WTC11 (cell line): Measurements from ENCODE around the gene ADIPOQ. TPM values are rescaled to one million over a fixed set of nuclear protein-coding genes. Genes with fewer than 3 reads are reported as not detected.

Experiments used
- ATAC-seq: fragments of 200-7000 bp; cut with Tn5 transposase; 2 replicates; pipeline ENCODE4 v1.10.0; 2021; ENCODE audit warnings: mild to moderate bottlenecking, moderate library complexity
- CTCF ChIA-PET: fragments of 300-600 bp; sonication (Branson Sonifier 250); formaldehyde crosslinking; loops from one replicate; lab custom pipeline; 2021; ENCODE audit warnings: antibody characterized with exemption; lab: Charles Lee
- POLR2A ChIA-PET: fragments of 350-600 bp; sonication (Branson Sonifier 250); formaldehyde crosslinking; loops from one replicate; lab custom pipeline; 2021; ENCODE audit warnings: antibody characterized with exemption; lab: Charles Lee
- DNase-seq: peaks from one replicate; pipeline ENCODE4 v3.0.0; 2021; ENCODE audit warnings: low spot score
- H3K27ac Mint-ChIP-seq: 2 replicates; pipeline ENCODE4 v1.8.0; 2021; ENCODE audit warnings: mixed read lengths
- H3K27me3 Mint-ChIP-seq: 2 replicates; pipeline ENCODE4 v1.8.0; 2021; ENCODE audit warnings: low read depth, mild to moderate bottlenecking, moderate library complexity, mixed read lengths
- H3K36me3 Mint-ChIP-seq: 2 replicates; pipeline ENCODE4 v1.8.0; 2021; ENCODE audit warnings: mixed read lengths
- H3K4me1 Mint-ChIP-seq: 2 replicates; pipeline ENCODE4 v1.8.0; 2022; ENCODE audit warnings: mixed read lengths
- H3K4me3 Mint-ChIP-seq: 2 replicates; pipeline ENCODE4 v1.8.0; 2021; ENCODE audit warnings: mild to moderate bottlenecking, moderate library complexity, mixed read lengths
- H3K9me3 Mint-ChIP-seq: 2 replicates; pipeline ENCODE4 v1.8.0; 2021; ENCODE audit warnings: mixed read lengths
- CBFB ChIP-seq: sonication (generic); formaldehyde crosslinking; IDR thresholded peaks from 2 replicates; pipeline ENCODE4 v1.8.1; 2022; ENCODE audit warnings: mild to moderate bottlenecking, low read depth, missing genetic modification reagents
- ELF4 ChIP-seq: sonication (generic); formaldehyde crosslinking; IDR thresholded peaks from 2 replicates; pipeline ENCODE4 v1.8.1; 2022; ENCODE audit warnings: low read depth, mild to moderate bottlenecking, moderate library complexity, missing genetic modification reagents
- ETV6 ChIP-seq: sonication (generic); formaldehyde crosslinking; IDR thresholded peaks from 2 replicates; pipeline ENCODE4 v1.8.1; 2022; ENCODE audit warnings: mild to moderate bottlenecking, missing genetic modification reagents
- HMGXB4 ChIP-seq: sonication (generic); formaldehyde crosslinking; IDR thresholded peaks from 2 replicates; pipeline ENCODE4 v1.8.1; 2023; ENCODE audit warnings: mild to moderate bottlenecking, moderate library complexity, missing genetic modification reagents
- JAZF1 ChIP-seq: fragments of 250-450 bp; sonication (Bioruptor Pico); IDR thresholded peaks from 2 replicates; pipeline ENCODE4 v1.9.0; 2021; ENCODE audit warnings: moderate library complexity, mild to moderate bottlenecking, inconsistent platforms
- MAX ChIP-seq: sonication (generic); formaldehyde crosslinking; IDR thresholded peaks from 2 replicates; pipeline ENCODE4 v1.8.0; 2022; ENCODE audit warnings: mild to moderate bottlenecking, missing genetic modification reagents
- NR2C2 ChIP-seq: sonication (generic); formaldehyde crosslinking; IDR thresholded peaks from 2 replicates; pipeline ENCODE4 v1.8.0; 2022; ENCODE audit warnings: mild to moderate bottlenecking, missing genetic modification reagents
- NR3C1 ChIP-seq: sonication (generic); formaldehyde crosslinking; conservative IDR thresholded peaks from 2 replicates; pipeline ENCODE4 v1.8.1; 2023; ENCODE audit warnings: low read depth, mild to moderate bottlenecking, missing genetic modification reagents
- OVOL2 ChIP-seq: fragments of 250-450 bp; sonication (Bioruptor Pico); IDR thresholded peaks from 2 replicates; pipeline ENCODE4 v1.9.0; 2021; ENCODE audit warnings: mild to moderate bottlenecking, borderline replicate concordance
- RELA ChIP-seq: sonication (generic); formaldehyde crosslinking; IDR thresholded peaks from 2 replicates; pipeline ENCODE4 v1.8.1; 2022; ENCODE audit warnings: missing genetic modification reagents, mild to moderate bottlenecking, borderline replicate concordance
- RORB ChIP-seq: fragments of 250-450 bp; sonication (Bioruptor Pico); IDR thresholded peaks from 2 replicates; pipeline ENCODE4 v1.9.0; 2021; ENCODE audit warnings: mild to moderate bottlenecking
- SOX15 ChIP-seq: fragments of 250-450 bp; sonication (Bioruptor Pico); IDR thresholded peaks from 2 replicates; pipeline ENCODE4 v1.9.0; 2021; ENCODE audit warnings: mild to moderate bottlenecking
- TEAD1 ChIP-seq: sonication (generic); formaldehyde crosslinking; IDR thresholded peaks from 2 replicates; pipeline ENCODE4 v1.8.0; 2022; ENCODE audit warnings: mild to moderate bottlenecking, missing genetic modification reagents
- ZNF263 ChIP-seq: sonication (generic); formaldehyde crosslinking; IDR thresholded peaks from 2 replicates; pipeline ENCODE4 v1.8.1; 2022; ENCODE audit warnings: low read depth, mild to moderate bottlenecking, moderate library complexity, missing genetic modification reagents
- ZNF396 ChIP-seq: fragments of 250-450 bp; sonication (Bioruptor Pico); IDR thresholded peaks from 2 replicates; pipeline ENCODE4 v1.8.0; 2021; ENCODE audit warnings: mild to moderate bottlenecking, moderate library complexity, borderline replicate concordance
- ZNF423 ChIP-seq: fragments of 250-450 bp; sonication (Bioruptor Pico); IDR thresholded peaks from 2 replicates; pipeline ENCODE4 v2.1.2; 2022; ENCODE audit warnings: mild to moderate bottlenecking, moderate library complexity
- total RNA-seq: library from RNA; stranded (reverse); gene quantifications from 3 replicates; pipeline ENCODE4 v1.2.3, GENCODE V29; 2021
- TF ChIP-seq, protein P1 (sequence below): fragments of 250-450 bp; sonication (Bioruptor Pico); IDR thresholded peaks from 2 replicates; pipeline ENCODE4 v1.9.0; 2021; ENCODE audit warnings: mild to moderate bottlenecking
- TF ChIP-seq, protein P2 (sequence below): sonication (generic); formaldehyde crosslinking; IDR thresholded peaks from 2 replicates; pipeline ENCODE4 v1.8.0; 2023; ENCODE audit warnings: mild to moderate bottlenecking, missing genetic modification reagents
- TF ChIP-seq, protein P3 (sequence below): fragments of 250-450 bp; sonication (Bioruptor Pico); IDR thresholded peaks from 2 replicates; pipeline ENCODE4 v2.1.2; 2022; ENCODE audit warnings: mild to moderate bottlenecking, moderate library complexity
- TF ChIP-seq, protein P4 (sequence below): fragments of 250-450 bp; sonication (Bioruptor Pico); IDR thresholded peaks from 2 replicates; pipeline ENCODE4 v1.9.0; 2021; ENCODE audit warnings: mild to moderate bottlenecking

The ADIPOQ gene
- total RNA-seq, 1 experiment from 2014 or later = not detected

DNA sequence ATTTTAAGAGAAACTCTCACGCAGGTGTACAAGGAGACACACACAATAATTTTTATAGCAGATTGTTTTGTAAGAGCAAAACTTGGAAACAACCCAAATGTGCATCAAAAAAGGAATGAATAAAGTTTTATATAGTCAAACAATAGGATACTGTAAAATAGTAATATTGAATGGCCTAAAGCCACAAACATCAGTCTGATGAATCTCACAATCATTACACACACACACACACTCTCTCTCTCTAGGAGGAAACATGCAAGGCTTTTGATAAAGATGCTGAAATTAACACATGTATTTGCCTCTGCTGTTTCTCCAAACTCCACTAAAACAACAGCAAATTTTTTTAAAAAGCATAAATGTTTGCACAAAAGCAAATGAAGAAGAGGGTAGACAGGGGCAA, 37.3 kb downstream of the ADIPOQ start:
- Mint-ChIP-seq H3K27me3 (no peaks in the 10 kb centered on the region), H3K27ac (no peak overlapping the region), H3K4me3 (no peak overlapping the region), H3K36me3 (peaks cover 14% of the 10 kb centered on the region), H3K9me3 (peaks cover 19% of the 10 kb centered on the region), H3K4me1 (peaks cover 4% of the 10 kb centered on the region; the same call in 1 of the 2 replicates)
- DNase-seq (no peak), ATAC-seq (no peak)
- TF ChIP-seq RELA (CRISPR knock-in tag) = no peak
- TF ChIP-seq ZNF423 (CRISPR knock-in tag) = no peak
- TF ChIP-seq JAZF1 (CRISPR knock-in tag) = no peak
- no peak for TF ChIP-seq SOX15 (CRISPR knock-in tag)
- TF ChIP-seq CBFB = no peak
- TF ChIP-seq, protein P1, sequence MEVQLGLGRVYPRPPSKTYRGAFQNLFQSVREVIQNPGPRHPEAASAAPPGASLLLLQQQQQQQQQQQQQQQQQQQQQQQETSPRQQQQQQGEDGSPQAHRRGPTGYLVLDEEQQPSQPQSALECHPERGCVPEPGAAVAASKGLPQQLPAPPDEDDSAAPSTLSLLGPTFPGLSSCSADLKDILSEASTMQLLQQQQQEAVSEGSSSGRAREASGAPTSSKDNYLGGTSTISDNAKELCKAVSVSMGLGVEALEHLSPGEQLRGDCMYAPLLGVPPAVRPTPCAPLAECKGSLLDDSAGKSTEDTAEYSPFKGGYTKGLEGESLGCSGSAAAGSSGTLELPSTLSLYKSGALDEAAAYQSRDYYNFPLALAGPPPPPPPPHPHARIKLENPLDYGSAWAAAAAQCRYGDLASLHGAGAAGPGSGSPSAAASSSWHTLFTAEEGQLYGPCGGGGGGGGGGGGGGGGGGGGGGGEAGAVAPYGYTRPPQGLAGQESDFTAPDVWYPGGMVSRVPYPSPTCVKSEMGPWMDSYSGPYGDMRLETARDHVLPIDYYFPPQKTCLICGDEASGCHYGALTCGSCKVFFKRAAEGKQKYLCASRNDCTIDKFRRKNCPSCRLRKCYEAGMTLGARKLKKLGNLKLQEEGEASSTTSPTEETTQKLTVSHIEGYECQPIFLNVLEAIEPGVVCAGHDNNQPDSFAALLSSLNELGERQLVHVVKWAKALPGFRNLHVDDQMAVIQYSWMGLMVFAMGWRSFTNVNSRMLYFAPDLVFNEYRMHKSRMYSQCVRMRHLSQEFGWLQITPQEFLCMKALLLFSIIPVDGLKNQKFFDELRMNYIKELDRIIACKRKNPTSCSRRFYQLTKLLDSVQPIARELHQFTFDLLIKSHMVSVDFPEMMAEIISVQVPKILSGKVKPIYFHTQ (CRISPR knock-in tag) = no peak
- TF ChIP-seq, protein P2, sequence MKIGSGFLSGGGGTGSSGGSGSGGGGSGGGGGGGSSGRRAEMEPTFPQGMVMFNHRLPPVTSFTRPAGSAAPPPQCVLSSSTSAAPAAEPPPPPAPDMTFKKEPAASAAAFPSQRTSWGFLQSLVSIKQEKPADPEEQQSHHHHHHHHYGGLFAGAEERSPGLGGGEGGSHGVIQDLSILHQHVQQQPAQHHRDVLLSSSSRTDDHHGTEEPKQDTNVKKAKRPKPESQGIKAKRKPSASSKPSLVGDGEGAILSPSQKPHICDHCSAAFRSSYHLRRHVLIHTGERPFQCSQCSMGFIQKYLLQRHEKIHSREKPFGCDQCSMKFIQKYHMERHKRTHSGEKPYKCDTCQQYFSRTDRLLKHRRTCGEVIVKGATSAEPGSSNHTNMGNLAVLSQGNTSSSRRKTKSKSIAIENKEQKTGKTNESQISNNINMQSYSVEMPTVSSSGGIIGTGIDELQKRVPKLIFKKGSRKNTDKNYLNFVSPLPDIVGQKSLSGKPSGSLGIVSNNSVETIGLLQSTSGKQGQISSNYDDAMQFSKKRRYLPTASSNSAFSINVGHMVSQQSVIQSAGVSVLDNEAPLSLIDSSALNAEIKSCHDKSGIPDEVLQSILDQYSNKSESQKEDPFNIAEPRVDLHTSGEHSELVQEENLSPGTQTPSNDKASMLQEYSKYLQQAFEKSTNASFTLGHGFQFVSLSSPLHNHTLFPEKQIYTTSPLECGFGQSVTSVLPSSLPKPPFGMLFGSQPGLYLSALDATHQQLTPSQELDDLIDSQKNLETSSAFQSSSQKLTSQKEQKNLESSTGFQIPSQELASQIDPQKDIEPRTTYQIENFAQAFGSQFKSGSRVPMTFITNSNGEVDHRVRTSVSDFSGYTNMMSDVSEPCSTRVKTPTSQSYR = no peak
- no peak for TF ChIP-seq OVOL2 (CRISPR knock-in tag)
- ChIA-PET CTCF (interaction anchor here (1.7 kb wide), 1 partner anchor 31 kb away, joined by 6 read pairs; no protein-coding TSS in a partner anchor), POLR2A (interaction anchor here (0.9 kb wide), 1 partner anchor 36 kb away, joined by 3 read pairs; no protein-coding TSS in a partner anchor)

- DNase-seq = no peak
- no peak for TF ChIP-seq HMGXB4 (CRISPR knock-in tag)
- no peak for TF ChIP-seq MAX (CRISPR knock-in tag)
- TF ChIP-seq NR3C1 (CRISPR knock-in tag) = no peak
- no peak for TF ChIP-seq ETV6 (CRISPR knock-in tag)
- ChIA-PET CTCF (interaction anchor here (1.7 kb wide), 1 partner anchor 31 kb away, joined by 6 read pairs; no protein-coding TSS in a partner anchor), POLR2A (interaction anchor here (0.9 kb wide), 1 partner anchor 35 kb away, joined by 3 read pairs; no protein-coding TSS in a partner anchor)
- peaks cover 11% of the 10 kb centered on the region; the same call in 1 of the 2 replicates for H3K36me3 Mint-ChIP-seq
- H3K4me3 Mint-ChIP-seq = no peak overlapping the region
- H3K27ac Mint-ChIP-seq = no peak overlapping the region
- no peak for ATAC-seq
- peaks cover 15% of the 10 kb centered on the region for H3K9me3 Mint-ChIP-seq
- H3K27me3 Mint-ChIP-seq = no peaks in the 10 kb centered on the region
- peaks cover 4% of the 10 kb centered on the region; the same call in 1 of the 2 replicates for H3K4me1 Mint-ChIP-seq
These were observed 37.9 kb downstream of the ADIPOQ start for GRCh38 chr3:186880406-186880805.

- Mint-ChIP-seq H3K9me3 (peaks cover 3% of the 10 kb centered on the region), H3K27ac (no peak overlapping the region), H3K36me3 (peaks cover 5% of the 10 kb centered on the region; the same call in 1 of the 2 replicates), H3K27me3 (no peaks in the 10 kb centered on the region; the same call in 1 of the 2 replicates), H3K4me1 (peaks cover 19% of the 10 kb centered on the region), H3K4me3 (no peak overlapping the region)
- POLR2A ChIA-PET = no interaction called here
- CTCF ChIA-PET = no interaction called here
- DNase-seq (no peak), ATAC-seq (no peak)
- TF ChIP-seq ZNF396 (no peak), RORB (no peak), SOX15 (CRISPR knock-in tag) (no peak), ZNF263 (CRISPR knock-in tag) (no peak), NR2C2 (CRISPR knock-in tag) (no peak), ELF4 (CRISPR knock-in tag) (no peak), TEAD1 (CRISPR knock-in tag) (no peak)
- TF ChIP-seq, protein P3, sequence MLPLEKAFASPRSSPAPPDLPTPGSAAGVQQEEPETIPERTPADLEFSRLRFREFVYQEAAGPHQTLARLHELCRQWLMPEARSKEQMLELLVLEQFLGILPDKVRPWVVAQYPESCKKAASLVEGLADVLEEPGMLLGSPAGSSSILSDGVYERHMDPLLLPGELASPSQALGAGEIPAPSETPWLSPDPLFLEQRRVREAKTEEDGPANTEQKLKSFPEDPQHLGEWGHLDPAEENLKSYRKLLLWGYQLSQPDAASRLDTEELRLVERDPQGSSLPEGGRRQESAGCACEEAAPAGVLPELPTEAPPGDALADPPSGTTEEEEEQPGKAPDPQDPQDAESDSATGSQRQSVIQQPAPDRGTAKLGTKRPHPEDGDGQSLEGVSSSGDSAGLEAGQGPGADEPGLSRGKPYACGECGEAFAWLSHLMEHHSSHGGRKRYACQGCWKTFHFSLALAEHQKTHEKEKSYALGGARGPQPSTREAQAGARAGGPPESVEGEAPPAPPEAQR (CRISPR knock-in tag) = no peak
- TF ChIP-seq, protein P4, sequence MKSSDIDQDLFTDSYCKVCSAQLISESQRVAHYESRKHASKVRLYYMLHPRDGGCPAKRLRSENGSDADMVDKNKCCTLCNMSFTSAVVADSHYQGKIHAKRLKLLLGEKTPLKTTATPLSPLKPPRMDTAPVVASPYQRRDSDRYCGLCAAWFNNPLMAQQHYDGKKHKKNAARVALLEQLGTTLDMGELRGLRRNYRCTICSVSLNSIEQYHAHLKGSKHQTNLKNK = no peak
These were observed 39.6 kb downstream of the ADIPOQ start for GRCh38 chr3:186882150-186882524.
